ENCODE measurements around the gene ESPN.

- TF ChIP-seq CTCF (IDR thresholded peaks at IDR 0.05) (no peak), POLR2A (IDR thresholded peaks at IDR 0.05) (no peak), POLR2AphosphoS5 (IDR thresholded peaks at IDR 0.05) (no peak)
Measured at GRCh38 chr1:6409733-6410132, 14.8 kb upstream of the ESPN start.

Data from gastroesophageal sphincter (tissue), 3 donors.